NCI-H1930 (cell line): ENCODE data around the gene TRAPPC14.

Experiments
- DNase-seq, 2 experiments: peaks; one replicate each; lab custom pipeline; 2025; lab: John Stamatoyannopoulos, UW

Gene TRAPPC14

DNA sequence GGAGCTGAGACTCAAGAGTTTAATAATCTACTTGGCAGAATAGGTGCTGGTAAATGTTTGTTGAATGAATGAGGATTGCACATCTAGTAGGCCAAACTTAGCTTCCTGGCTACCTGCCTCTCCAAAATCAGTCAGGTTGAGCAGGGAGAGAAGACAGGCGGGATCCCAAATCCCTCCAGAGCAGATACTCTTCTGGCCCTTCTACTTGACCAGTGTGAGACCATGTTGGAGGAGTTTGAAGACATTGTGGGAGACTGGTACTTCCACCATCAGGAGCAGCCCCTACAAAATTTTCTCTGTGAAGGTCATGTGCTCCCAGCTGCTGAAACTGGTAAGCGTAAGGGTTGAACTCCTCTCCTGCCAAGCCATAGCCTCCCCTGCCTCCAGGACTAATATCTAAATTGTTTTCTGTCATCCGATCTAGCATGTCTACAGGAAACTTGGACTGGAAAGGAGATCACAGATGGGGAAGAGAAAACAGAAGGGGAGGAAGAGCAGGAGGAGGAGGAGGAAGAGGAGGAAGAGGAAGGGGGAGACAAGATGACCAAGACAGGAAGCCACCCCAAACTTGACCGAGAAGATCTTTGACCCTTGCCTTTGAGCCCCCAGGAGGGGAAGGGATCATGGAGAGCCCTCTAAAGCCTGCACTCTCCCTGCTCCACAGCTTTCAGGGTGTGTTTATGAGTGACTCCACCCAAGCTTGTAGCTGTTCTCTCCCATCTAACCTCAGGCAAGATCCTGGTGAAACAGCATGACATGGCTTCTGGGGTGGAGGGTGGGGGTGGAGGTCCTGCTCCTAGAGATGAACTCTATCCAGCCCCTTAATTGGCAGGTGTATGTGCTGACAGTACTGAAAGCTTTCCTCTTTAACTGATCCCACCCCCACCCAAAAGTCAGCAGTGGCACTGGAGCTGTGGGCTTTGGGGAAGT, 34.0 kb downstream of the TRAPPC14 start:
- DNase-seq = no peak

GRCh38 chr7:100122568-100122967, 36.0 kb downstream of the TRAPPC14 start:
- no peak for DNase-seq

DNA sequence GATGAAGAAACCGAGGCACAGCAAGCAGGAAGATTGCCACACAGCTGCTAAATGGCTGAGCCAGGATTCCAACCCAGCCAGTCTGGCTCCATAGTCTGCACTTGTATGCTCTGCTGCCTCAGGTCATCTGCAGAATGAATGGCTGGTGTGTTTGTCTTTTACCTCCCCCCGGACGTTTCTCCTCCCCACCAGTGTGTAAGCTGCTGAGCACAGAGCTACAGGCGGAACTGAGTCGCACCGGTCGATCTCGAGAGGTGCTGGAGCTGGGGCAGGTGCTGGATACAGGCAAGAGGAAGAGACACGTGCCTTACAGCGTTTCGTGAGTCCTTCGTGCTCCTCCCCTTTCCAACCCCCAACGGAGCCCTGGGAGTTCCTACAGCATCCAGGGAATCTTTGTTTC, 36.5 kb downstream of the TRAPPC14 start:
- no peak for DNase-seq

- no peak for DNase-seq
Measured at GRCh38 chr7:100120733-100121036, 37.8 kb downstream of the TRAPPC14 start.

GRCh38 chr7:100119970-100120732, 38.4 kb downstream of the TRAPPC14 start:
- peak in 1 of 2 experiments; percentile 52 for DNase-seq

- peak; percentile 95 to 96 for DNase-seq
Measured at GRCh38 chr7:100119072-100119969, 39.2 kb downstream of the TRAPPC14 start, which contains the start of the genes CNPY4 and TAF6. Gene CNPY4 (plus strand): TSS chr7:100119634. CDS start chr7:100119745, 111 bp downstream. Gene TAF6 (minus strand): TSS chr7:100119358. CDS start chr7:100114209, 5,149 bp downstream.

DNA sequence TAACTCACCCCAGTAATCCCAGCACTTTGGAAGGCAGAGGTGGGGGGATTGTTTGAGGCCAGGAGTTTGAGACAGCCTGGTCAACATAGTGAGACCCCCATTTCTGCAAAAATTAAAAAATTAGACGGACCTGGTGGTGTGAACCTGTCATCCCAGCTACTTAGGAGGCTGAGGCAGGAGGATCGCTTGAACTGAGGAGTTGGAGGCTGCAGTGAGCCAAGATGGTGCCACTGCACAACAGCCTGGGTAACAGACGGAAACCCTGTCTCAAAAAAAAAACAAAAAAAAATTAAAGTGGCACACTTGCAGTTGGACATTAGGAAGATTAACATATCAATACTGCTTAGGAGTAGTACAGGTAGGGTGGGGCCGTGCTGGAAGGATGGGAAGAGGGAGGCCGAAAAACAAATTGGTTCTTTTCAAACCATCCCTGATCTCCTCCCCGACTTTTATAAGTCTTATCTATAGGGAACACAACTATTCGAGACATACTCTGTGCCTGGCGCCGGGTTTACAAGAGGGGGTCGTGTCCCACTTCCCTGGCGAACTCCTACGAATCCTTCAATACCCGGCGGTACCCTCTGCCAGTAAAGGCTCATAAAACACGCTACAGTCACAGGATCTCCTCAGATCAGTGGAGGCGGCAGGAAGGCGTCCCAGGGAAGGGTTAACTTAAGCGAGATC, 40.0 kb downstream of the TRAPPC14 start:
- no peak for DNase-seq

- DNase-seq = no peak
Measured at GRCh38 chr7:100115026-100115425, 43.5 kb downstream of the TRAPPC14 start.

DNA sequence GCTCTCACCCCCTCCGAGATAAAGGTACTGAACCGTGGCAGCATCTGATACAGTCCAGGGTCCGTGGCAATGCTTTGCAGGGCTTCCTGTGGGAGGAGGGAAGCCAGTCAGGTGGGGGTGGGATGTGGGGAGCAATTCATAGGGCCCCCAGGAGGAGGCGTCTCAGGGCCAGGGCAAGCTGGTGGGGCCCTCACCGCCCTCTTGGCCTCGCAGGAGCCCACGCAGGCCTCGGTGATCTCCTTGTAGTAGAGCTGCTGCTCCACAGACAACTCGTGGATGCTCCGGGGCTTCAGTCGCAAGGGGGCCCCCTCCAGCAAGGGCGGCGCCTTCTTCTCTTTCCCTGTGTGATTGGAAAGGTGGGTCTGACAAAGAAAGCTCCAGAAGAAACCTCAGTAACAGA, 46.6 kb downstream of the TRAPPC14 start:
- no peak for DNase-seq

DNA sequence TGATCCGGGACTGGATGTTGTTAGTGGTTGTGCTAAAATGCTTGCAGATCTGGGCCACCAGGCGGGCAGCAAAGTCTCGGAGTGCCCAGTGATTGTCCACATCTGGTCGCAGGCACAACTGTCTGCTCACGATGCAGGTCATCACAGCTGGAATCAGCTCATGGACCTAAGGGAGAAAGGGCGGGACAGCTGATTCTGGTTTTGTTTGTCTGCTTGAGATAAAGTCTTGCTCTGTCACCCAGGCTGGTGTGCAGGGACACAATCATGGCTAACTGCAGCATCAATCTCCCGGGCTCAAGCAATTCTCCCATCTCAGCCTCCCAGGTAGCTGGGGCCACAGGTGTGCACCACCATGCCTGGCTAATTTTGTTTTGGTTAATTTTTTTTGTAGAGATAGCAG, 47.4 kb downstream of the TRAPPC14 start:
- no peak for DNase-seq

- no peak for DNase-seq
Measured at GRCh38 chr7:100109521-100110163, 48.9 kb downstream of the TRAPPC14 start.

DNA sequence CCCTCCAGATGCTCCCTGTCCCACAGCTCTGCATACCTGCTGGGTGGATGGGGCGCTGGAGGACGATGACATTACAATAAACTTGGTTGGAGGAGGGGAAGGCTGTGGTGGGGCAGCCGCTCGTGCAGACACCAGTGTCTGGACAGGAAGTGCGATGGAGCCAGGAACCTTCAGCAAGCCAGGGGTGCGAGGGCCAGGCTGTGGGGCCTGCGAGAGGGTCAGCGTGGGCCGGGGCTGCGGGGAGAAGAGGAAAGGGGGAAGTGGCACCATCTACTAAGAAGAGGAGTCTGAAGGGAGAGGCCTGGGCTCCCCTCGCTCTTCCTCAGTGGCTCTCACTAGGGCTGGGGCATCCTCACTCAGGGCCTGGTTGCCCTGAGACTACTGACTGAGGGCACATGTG, 50.6 kb downstream of the TRAPPC14 start:
- DNase-seq = no peak

- no peak for DNase-seq
Measured at GRCh38 chr7:100107125-100107737, 51.3 kb downstream of the TRAPPC14 start.

- DNase-seq = no peak
Measured at GRCh38 chr7:100106633-100107032, 51.9 kb downstream of the TRAPPC14 start.

GRCh38 chr7:100105534-100105933, 53.0 kb downstream of the TRAPPC14 start:
- DNase-seq = no peak
